ENCODE data around the gene WDR70.
A peak's percentile ranks its signal among the peaks of the same experiment; 100 is the strongest.
"Not testable (repeated sequence)": the region's sequence is repeated elsewhere in the genome, so short reads cannot be mapped to it uniquely, and the experiment has no call there.

The WDR70 gene

GRCh38 chr5:37771731-37772130 is 392.6 kb downstream of the WDR70 start:
- no peak for DNase-seq

- DNase-seq: no peak
Observed at GRCh38 chr5:37772255-37772654, 393.1 kb downstream of the WDR70 start.

GRCh38 chr5:37773809-37774208 is 394.7 kb downstream of the WDR70 start:
- no peak for DNase-seq

- peak; percentile 42 for DNase-seq
Observed at GRCh38 chr5:37774912-37775483, 395.9 kb downstream of the WDR70 start.

GRCh38 chr5:37776826-37777225 is 397.7 kb downstream of the WDR70 start:
- no peak for DNase-seq

- DNase-seq: no peak
Observed at GRCh38 chr5:37777432-37778130, 398.5 kb downstream of the WDR70 start.

- peak; percentile 16 for DNase-seq
Observed at GRCh38 chr5:37781409-37781808, 402.3 kb downstream of the WDR70 start.

- DNase-seq: no peak
Observed at GRCh38 chr5:37786416-37786815, 407.3 kb downstream of the WDR70 start.

GRCh38 chr5:37786862-37787519 is 407.9 kb downstream of the WDR70 start:
- DNase-seq: no peak

GRCh38 chr5:37787742-37788141 is 408.6 kb downstream of the WDR70 start:
- no peak for DNase-seq

GRCh38 chr5:37789991-37790390 is 410.9 kb downstream of the WDR70 start:
- no peak for DNase-seq

- no peak for DNase-seq
Observed at GRCh38 chr5:37791321-37791720, 412.2 kb downstream of the WDR70 start.

GRCh38 chr5:37792975-37793631 is 414.0 kb downstream of the WDR70 start:
- DNase-seq: no peak

- not testable (repeated sequence) for DNase-seq
Observed at GRCh38 chr5:37795292-37795691, 416.2 kb downstream of the WDR70 start.

GRCh38 chr5:37796435-37796834 is 417.3 kb downstream of the WDR70 start:
- DNase-seq: not testable (repeated sequence)

- no peak for DNase-seq
Observed at GRCh38 chr5:37799865-37800421, 420.8 kb downstream of the WDR70 start.

GRCh38 chr5:37801521-37801920 is 422.4 kb downstream of the WDR70 start:
- no peak for DNase-seq

All from hematopoietic multipotent progenitor cell treated with erythropoietin and hydrocortisone succinate and interleukin-3 and kit ligand, for 6 days (in vitro differentiated cells).